OCI-LY1 (cell line): Measurements from ENCODE around the gene HSF5.

Source experiments
- EZH2 ChIP-seq: fragments of 200-600 bp; sonication (generic), shearing (Covaris generic); IDR thresholded peaks from 2 replicates; pipeline ENCODE4 v1.8.0; 2017; ENCODE audit warnings: borderline replicate concordance, mixed run types, mild to moderate bottlenecking, antibody characterized with exemption, low read length, moderate library complexity, mixed read lengths
- TF ChIP-seq, protein P1 (sequence below): fragments of 200-600 bp; sonication (generic), shearing (Covaris generic); IDR thresholded peaks from 2 replicates; pipeline ENCODE4 v1.5.1; 2017; ENCODE audit warnings: mild to moderate bottlenecking, antibody characterized with exemption, low read length, moderate library complexity, mixed read lengths

DNA sequence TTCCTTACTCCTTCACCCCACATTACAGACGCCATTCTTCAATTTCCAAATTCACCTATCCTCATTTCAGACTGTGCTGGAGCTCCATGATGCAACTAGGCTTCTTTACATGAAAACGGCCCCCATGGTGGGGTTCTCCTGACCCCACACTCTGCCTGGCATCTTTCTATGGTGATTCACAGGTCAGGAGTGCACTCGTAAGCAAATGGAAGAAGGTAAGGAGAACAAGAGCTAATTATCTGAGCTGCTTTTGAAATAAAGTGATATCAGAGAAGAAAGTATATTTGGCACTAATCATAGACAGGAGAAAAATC, 108.7 kb downstream of the HSF5 start:
- TF ChIP-seq, protein P1, sequence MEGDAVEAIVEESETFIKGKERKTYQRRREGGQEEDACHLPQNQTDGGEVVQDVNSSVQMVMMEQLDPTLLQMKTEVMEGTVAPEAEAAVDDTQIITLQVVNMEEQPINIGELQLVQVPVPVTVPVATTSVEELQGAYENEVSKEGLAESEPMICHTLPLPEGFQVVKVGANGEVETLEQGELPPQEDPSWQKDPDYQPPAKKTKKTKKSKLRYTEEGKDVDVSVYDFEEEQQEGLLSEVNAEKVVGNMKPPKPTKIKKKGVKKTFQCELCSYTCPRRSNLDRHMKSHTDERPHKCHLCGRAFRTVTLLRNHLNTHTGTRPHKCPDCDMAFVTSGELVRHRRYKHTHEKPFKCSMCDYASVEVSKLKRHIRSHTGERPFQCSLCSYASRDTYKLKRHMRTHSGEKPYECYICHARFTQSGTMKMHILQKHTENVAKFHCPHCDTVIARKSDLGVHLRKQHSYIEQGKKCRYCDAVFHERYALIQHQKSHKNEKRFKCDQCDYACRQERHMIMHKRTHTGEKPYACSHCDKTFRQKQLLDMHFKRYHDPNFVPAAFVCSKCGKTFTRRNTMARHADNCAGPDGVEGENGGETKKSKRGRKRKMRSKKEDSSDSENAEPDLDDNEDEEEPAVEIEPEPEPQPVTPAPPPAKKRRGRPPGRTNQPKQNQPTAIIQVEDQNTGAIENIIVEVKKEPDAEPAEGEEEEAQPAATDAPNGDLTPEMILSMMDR: no peak
- TF ChIP-seq EZH2: no peak
